Measurements from ENCODE around the gene HOXD8.

HOXD8 gene

GRCh38 chr2:176137906-176138305, 8.4 kb downstream of the HOXD8 start:
- no peak for DNase-seq (ENCODE audit: low read depth)
- TF ChIP-seq POLR2A (IDR thresholded peaks at IDR 0.05; ENCODE audit: extremely low read depth, insufficient read length), result no peak
- TF ChIP-seq CTCF (IDR thresholded peaks at IDR 0.05; ENCODE audit: low read depth, low read length), result no peak
- TF ChIP-seq MYC (IDR thresholded peaks at IDR 0.05; ENCODE audit: low read depth, low read length), result no peak
- no peak for TF ChIP-seq MAX (IDR thresholded peaks at IDR 0.05; ENCODE audit: low read depth, low read length)
- no peak overlapping the region for H3K4me3 ChIP-seq (ENCODE audit: low read depth, low read length)

GRCh38 chr2:176138526-176138922, 9.0 kb downstream of the HOXD8 start:
- no peak for TF ChIP-seq MAX (IDR thresholded peaks at IDR 0.05; ENCODE audit: low read depth, low read length)
- no peak for TF ChIP-seq MYC (IDR thresholded peaks at IDR 0.05; ENCODE audit: low read depth, low read length)
- no peak for TF ChIP-seq CTCF (IDR thresholded peaks at IDR 0.05; ENCODE audit: low read depth, low read length)
- TF ChIP-seq POLR2A (IDR thresholded peaks at IDR 0.05; ENCODE audit: extremely low read depth, insufficient read length), result no peak
- H3K4me3 ChIP-seq (ENCODE audit: low read depth, low read length), result no peak overlapping the region
- no peak for DNase-seq (ENCODE audit: low read depth)

DNA sequence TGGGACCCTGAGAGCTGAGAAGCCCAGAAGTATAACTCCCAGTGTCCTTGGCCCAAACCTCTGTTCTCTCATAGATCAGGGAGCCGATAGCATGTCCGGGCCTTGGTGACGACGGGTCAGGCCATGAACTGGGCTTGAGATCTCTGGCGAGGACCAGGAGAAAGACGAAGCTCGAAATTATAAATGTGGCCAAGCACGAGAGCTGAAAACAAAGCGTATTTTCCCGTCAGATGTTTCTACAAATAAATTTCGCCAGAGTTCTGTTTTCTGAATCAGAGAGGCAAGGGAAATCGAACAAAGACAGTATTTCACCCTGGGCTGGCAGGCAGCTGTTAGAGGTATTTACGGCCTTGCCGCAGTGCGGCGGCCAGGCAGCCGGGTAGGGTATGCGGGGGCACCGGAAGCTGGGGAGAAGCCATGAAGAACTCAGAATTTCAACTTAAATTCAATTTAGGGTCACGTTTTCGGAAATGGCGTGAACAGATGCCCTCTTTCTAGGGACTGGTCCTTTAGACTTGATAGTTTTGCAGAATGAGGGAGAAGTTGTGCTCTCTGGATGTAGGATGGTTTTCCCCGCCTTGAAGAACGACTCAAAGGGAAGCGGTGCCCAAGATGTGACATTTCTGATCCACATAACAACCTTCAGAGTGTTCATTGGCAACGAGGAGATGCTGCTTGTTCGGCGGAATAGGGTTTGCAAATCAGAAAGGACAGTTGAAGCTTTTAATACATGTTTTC, 9.6 kb downstream of the HOXD8 start:
- DNase-seq (ENCODE audit: low read depth), result no peak
- H3K4me3 ChIP-seq (ENCODE audit: low read depth, low read length), result no peak overlapping the region
- TF ChIP-seq CTCF (IDR thresholded peaks at IDR 0.05; ENCODE audit: low read depth, low read length) (no peak), MAX (IDR thresholded peaks at IDR 0.05; ENCODE audit: low read depth, low read length) (no peak), MYC (IDR thresholded peaks at IDR 0.05; ENCODE audit: low read depth, low read length) (no peak), POLR2A (IDR thresholded peaks at IDR 0.05; ENCODE audit: extremely low read depth, insufficient read length) (no peak)

DNA sequence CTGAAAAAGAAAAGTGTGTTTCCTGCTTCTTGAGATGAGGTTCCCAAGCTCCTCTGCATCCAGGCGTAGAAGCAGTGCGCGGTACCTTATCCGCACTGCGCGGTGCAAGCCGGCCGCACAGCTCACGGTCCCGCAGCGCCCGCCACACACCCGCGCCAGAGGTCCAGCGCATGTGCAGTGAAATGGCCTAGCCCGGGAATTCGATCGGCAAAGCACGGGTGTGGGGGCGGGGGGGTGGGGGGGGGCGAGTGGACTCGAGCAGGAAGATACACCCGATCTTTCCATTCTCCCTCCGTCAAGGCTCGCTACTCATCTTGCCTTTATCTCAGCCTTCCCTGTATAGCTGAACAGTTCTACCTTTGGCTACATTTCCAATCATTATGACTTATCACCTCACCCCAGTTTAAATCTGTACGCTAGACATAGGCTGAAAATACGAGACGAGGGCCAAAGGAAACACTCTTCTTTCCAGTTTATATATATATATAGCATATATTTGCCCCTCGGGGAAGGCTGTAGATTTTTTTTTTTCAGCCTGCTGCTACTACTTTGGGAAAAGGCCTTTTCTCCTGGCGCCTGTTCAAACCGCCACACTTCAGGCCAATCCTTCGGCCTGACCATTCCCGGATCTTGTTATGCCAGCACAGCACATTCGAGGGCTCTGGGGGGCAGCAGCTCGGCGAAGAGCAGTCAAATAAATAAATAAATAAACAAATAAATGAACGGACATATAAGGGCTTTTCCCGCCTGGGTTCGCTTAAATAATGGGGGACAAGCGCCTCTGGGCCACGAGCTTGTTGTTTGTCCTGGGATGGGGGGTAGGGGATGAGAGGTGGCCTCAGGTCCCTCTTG, 10.4 kb downstream of the HOXD8 start:
- DNase-seq (ENCODE audit: low read depth), result no peak
- TF ChIP-seq POLR2A (IDR thresholded peaks at IDR 0.05; ENCODE audit: extremely low read depth, insufficient read length) (no peak), MYC (IDR thresholded peaks at IDR 0.05; ENCODE audit: low read depth, low read length) (no peak), MAX (IDR thresholded peaks at IDR 0.05; ENCODE audit: low read depth, low read length) (no peak), CTCF (IDR thresholded peaks at IDR 0.05; ENCODE audit: low read depth, low read length) (no peak)
- no peak overlapping the region for H3K4me3 ChIP-seq (ENCODE audit: low read depth, low read length)

- no peak overlapping the region for H3K4me3 ChIP-seq (ENCODE audit: low read depth, low read length)
- peak; percentile 83 for DNase-seq (ENCODE audit: low read depth)
- TF ChIP-seq MYC (IDR thresholded peaks at IDR 0.05; ENCODE audit: low read depth, low read length), result no peak
- peak; percentile 83 for TF ChIP-seq CTCF (IDR thresholded peaks at IDR 0.05; ENCODE audit: low read depth, low read length)
Measured at GRCh38 chr2:176140513-176141317, 11.2 kb downstream of the HOXD8 start.
